Fibroblast of lung (primary cell): ENCODE data around the gene ATXN2.

Experiments
- EZH2 ChIP-seq: IDR thresholded peaks from 2 replicates; pipeline ENCODE4 v1.5.1; 2012; ENCODE audit warnings: low read length, control low read depth, mild to moderate bottlenecking; ENCODE audit errors: missing control alignments
- TF ChIP-seq, protein P1 (sequence below), 2 donors: IDR thresholded peaks in 1 of 2; conservative IDR thresholded peaks in 1 of 2; 1 replicate in 1 of 2; 2 replicates in 1 of 2; pipeline ENCODE4 v1.5.1; 2011 to 2012; ENCODE audit warnings: low read length in 2 of 2, control low read depth in 1 of 2, inconsistent platforms in 1 of 2, low read depth in 1 of 2, mild to moderate bottlenecking in 1 of 2

GRCh38 chr12:111455448-111456320 is 143.4 kb downstream of the ATXN2 start:
- TF ChIP-seq, protein P1, sequence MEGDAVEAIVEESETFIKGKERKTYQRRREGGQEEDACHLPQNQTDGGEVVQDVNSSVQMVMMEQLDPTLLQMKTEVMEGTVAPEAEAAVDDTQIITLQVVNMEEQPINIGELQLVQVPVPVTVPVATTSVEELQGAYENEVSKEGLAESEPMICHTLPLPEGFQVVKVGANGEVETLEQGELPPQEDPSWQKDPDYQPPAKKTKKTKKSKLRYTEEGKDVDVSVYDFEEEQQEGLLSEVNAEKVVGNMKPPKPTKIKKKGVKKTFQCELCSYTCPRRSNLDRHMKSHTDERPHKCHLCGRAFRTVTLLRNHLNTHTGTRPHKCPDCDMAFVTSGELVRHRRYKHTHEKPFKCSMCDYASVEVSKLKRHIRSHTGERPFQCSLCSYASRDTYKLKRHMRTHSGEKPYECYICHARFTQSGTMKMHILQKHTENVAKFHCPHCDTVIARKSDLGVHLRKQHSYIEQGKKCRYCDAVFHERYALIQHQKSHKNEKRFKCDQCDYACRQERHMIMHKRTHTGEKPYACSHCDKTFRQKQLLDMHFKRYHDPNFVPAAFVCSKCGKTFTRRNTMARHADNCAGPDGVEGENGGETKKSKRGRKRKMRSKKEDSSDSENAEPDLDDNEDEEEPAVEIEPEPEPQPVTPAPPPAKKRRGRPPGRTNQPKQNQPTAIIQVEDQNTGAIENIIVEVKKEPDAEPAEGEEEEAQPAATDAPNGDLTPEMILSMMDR (conservative IDR thresholded peaks at IDR 0.05 in 1 of 2, IDR thresholded peaks at IDR 0.05 in 1 of 2; ENCODE audit: low read depth in 1 of 2, low read length in 2 of 2): no peak
- no peak for TF ChIP-seq EZH2
